Activated CD8-positive, alpha-beta T cell treated with anti-CD3 and anti-CD28 coated beads for 36 hours (primary cell): ENCODE data around the gene KRTAP4-3. TPM values are rescaled to one million over a fixed set of nuclear protein-coding genes. Genes with fewer than 3 reads are reported as not detected.
"Not testable (repeated sequence)": the region's sequence is repeated elsewhere in the genome, so short reads cannot be mapped to it uniquely, and the experiment has no call there.

Source experiments
- ATAC-seq: fragments of 200-7000 bp; cut with Tn5 transposase; one replicate; pipeline ENCODE4 v1.10.0; 2021; ENCODE audit warnings: mild to moderate bottlenecking, moderate library complexity
- CTCF ChIA-PET: fragments of 350-600 bp; sonication (Branson Sonifier 250); formaldehyde crosslinking; loops from one replicate; lab custom pipeline; 2021; ENCODE audit warnings: antibody characterized with exemption; lab: Charles Lee
- POLR2A ChIA-PET: fragments of 350-600 bp; sonication (Branson Sonifier 250); formaldehyde crosslinking; loops from one replicate; lab custom pipeline; 2021; ENCODE audit warnings: antibody characterized with exemption; lab: Charles Lee
- DNase-seq: peaks from one replicate; pipeline ENCODE4 v3.0.0-alpha.2; 2020
- H3K27ac Mint-ChIP-seq: one replicate; pipeline ENCODE4 v1.8.0; 2021; ENCODE audit warnings: mild to moderate bottlenecking, mixed read lengths
- H3K27me3 Mint-ChIP-seq: one replicate; pipeline ENCODE4 v1.8.0; 2021; ENCODE audit warnings: mixed read lengths
- H3K36me3 Mint-ChIP-seq: one replicate; pipeline ENCODE4 v1.8.0; 2021; ENCODE audit warnings: low read depth, mixed read lengths
- H3K4me1 Mint-ChIP-seq: one replicate; pipeline ENCODE4 v1.8.0; 2021; ENCODE audit warnings: low read depth, mixed read lengths
- H3K4me3 Mint-ChIP-seq: one replicate; pipeline ENCODE4 v1.8.0; 2021; ENCODE audit warnings: mild to moderate bottlenecking, moderate library complexity, mixed read lengths
- H3K9me3 Mint-ChIP-seq: one replicate; pipeline ENCODE4 v1.8.0; 2021; ENCODE audit warnings: mixed read lengths
- intact Hi-C: fragments of 100-400 bp; cut with micrococcal nuclease; formaldehyde crosslinking; loops from one replicate; pipeline ENCODE4 v1.10.0; 2022
- total RNA-seq, 2 experiments: library from RNA; stranded (reverse); gene quantifications; one replicate each; pipeline ENCODE4 v1.2.3, GENCODE V29; 2021
- TF ChIP-seq, protein P1 (sequence below): fragments of 200-600 bp; IDR thresholded peaks from one replicate; pipeline ENCODE4 v1.8.0; 2022; ENCODE audit warnings: antibody characterized with exemption, mild to moderate bottlenecking

KRTAP4-3 gene
- total RNA-seq, 2 experiments from 2014 or later, result not detected

GRCh38 chr17:41121742-41122141 is 46.3 kb downstream of the KRTAP4-3 start:
- ChIA-PET POLR2A (no interaction called here), CTCF (no interaction called here)
- TF ChIP-seq, protein P1, sequence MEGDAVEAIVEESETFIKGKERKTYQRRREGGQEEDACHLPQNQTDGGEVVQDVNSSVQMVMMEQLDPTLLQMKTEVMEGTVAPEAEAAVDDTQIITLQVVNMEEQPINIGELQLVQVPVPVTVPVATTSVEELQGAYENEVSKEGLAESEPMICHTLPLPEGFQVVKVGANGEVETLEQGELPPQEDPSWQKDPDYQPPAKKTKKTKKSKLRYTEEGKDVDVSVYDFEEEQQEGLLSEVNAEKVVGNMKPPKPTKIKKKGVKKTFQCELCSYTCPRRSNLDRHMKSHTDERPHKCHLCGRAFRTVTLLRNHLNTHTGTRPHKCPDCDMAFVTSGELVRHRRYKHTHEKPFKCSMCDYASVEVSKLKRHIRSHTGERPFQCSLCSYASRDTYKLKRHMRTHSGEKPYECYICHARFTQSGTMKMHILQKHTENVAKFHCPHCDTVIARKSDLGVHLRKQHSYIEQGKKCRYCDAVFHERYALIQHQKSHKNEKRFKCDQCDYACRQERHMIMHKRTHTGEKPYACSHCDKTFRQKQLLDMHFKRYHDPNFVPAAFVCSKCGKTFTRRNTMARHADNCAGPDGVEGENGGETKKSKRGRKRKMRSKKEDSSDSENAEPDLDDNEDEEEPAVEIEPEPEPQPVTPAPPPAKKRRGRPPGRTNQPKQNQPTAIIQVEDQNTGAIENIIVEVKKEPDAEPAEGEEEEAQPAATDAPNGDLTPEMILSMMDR, result no peak
- H3K36me3 Mint-ChIP-seq, result no peaks in the 10 kb centered on the region
- no peaks in the 10 kb centered on the region for H3K27me3 Mint-ChIP-seq
- H3K27ac Mint-ChIP-seq, result no peak overlapping the region
- H3K4me1 Mint-ChIP-seq, result peaks cover 51% of the 10 kb centered on the region
- peaks cover 8% of the 10 kb centered on the region for H3K9me3 Mint-ChIP-seq
- intact Hi-C loops, result no loop called here
- H3K4me3 Mint-ChIP-seq, result no peak overlapping the region
- no peak for ATAC-seq
- no peak for DNase-seq

- Mint-ChIP-seq H3K4me1 (peaks cover 36% of the 10 kb centered on the region), H3K4me3 (peak overlapping the region; percentile 27), H3K27ac (peak overlapping the region; percentile 70)
- ATAC-seq, intact Hi-C loops, H3K36me3 Mint-ChIP-seq, CTCF ChIA-PET, POLR2A ChIA-PET, H3K27me3 Mint-ChIP-seq, DNase-seq, H3K9me3 Mint-ChIP-seq: not testable (repeated sequence)
Observed at GRCh38 chr17:41119696-41120690, 48.0 kb downstream of the KRTAP4-3 start.

DNA sequence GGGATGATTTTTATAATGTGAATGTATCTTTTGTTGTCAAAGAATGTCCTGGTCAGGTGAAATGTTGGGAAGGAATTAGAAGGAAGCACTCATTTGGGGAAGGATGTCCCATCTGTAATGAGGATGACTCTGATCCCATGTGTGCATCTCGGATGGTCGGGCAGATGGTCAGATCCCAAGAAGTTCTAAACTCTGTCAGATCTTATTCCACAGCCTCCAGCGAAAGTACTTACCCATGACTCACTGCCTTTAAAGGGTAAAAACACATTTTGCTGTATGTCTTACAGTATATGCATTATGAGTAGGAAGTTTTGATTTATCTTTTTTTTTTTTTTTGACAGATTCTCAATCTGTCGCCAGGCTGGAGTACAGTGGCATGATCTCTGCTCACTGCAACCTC is 49.3 kb downstream of the KRTAP4-3 start:
- Mint-ChIP-seq H3K27ac (no peak overlapping the region), H3K4me1 (peaks cover 24% of the 10 kb centered on the region), H3K36me3 (no peaks in the 10 kb centered on the region), H3K4me3 (no peak overlapping the region), H3K9me3 (peaks cover 3% of the 10 kb centered on the region), H3K27me3 (no peaks in the 10 kb centered on the region)
- ChIA-PET CTCF (no interaction called here), POLR2A (no interaction called here)
- DNase-seq (no peak), ATAC-seq (no peak)
- intact Hi-C loops, result no loop called here
- TF ChIP-seq, protein P1, result no peak

DNA sequence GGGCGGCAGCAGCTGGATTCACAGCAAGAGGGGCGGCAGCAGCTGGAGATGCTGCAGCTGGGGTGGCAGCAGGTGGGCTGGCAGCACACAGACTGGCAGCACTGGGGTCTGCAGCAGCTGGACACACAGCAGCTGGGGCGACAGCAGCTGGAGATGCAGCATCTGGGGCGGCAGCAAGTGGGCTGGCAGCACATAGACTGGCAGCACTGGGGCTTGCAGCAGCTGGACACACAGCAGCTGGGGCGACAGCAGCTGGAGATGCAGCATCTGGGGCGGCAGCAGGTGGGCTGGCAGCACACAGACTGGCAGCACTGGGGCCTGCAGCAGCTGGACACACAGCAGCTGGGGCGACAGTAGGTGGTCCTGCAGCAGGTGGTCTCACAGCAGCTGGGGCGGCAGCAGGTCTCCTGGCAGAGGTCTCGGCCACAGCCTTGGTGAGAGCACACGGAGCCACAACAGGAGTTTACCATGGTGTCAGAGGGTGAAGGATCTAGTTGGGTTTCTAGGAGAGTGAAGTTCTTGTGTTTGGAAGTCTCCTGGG is 50.1 kb downstream of the KRTAP4-3 start, which contains the start of gene KRTAP4-11:
Gene KRTAP4-11 (minus strand): TSS at position 528 of the 541 bp plus-strand sequence. CDS start 58 bp downstream, at position 470.
- DNase-seq, CTCF ChIA-PET, H3K27me3 Mint-ChIP-seq, H3K36me3 Mint-ChIP-seq, ATAC-seq, intact Hi-C loops, H3K27ac Mint-ChIP-seq, H3K9me3 Mint-ChIP-seq, POLR2A ChIA-PET, H3K4me3 Mint-ChIP-seq: not testable (repeated sequence)
- peaks cover 19% of the 10 kb centered on the region for H3K4me1 Mint-ChIP-seq

Other genes with a start within 250 kb of the KRTAP4-3 start
- not detected for gene KRT23, start 230.6 kb downstream of the KRTAP4-3 start, total RNA-seq
- not detected for gene KRT39, start 201.3 kb downstream of the KRTAP4-3 start, total RNA-seq
- not detected for gene KRT40, start 183.9 kb downstream of the KRTAP4-3 start, total RNA-seq
- gene KRTAP3-3, start 174.1 kb downstream of the KRTAP4-3 start, total RNA-seq, result not detected
- not detected for gene KRTAP3-2, start 168.3 kb downstream of the KRTAP4-3 start, total RNA-seq
- not detected for gene KRTAP3-1, start 159.1 kb downstream of the KRTAP4-3 start, total RNA-seq
- not detected for gene KRTAP1-5, start 141.0 kb downstream of the KRTAP4-3 start, total RNA-seq
- gene KRTAP1-4, start 138.0 kb downstream of the KRTAP4-3 start, total RNA-seq, result not detected
- gene KRTAP1-3, start 133.3 kb downstream of the KRTAP4-3 start, total RNA-seq, result not detected
- not detected for gene KRTAP1-1, start 126.8 kb downstream of the KRTAP4-3 start, total RNA-seq
- not detected for gene KRTAP2-1, start 120.9 kb downstream of the KRTAP4-3 start, total RNA-seq
- not detected for gene KRTAP2-2, start 113.0 kb downstream of the KRTAP4-3 start, total RNA-seq
- gene KRTAP2-3, start 108.1 kb downstream of the KRTAP4-3 start, total RNA-seq, result not detected
- not detected for gene KRTAP2-4, start 102.3 kb downstream of the KRTAP4-3 start, total RNA-seq
- gene KRTAP4-7, start 84.1 kb downstream of the KRTAP4-3 start, total RNA-seq, result not detected
- not detected for gene KRTAP4-8, start 70.1 kb downstream of the KRTAP4-3 start, total RNA-seq
- not detected for gene KRTAP4-16, start 66.0 kb downstream of the KRTAP4-3 start, total RNA-seq
- gene KRTAP4-9, start 62.8 kb downstream of the KRTAP4-3 start, total RNA-seq, result not detected
- not detected for gene KRTAP4-11, start 49.8 kb downstream of the KRTAP4-3 start, total RNA-seq
- gene KRTAP4-12, start 44.0 kb downstream of the KRTAP4-3 start, total RNA-seq, result not detected
- not detected for gene KRTAP4-6, start 27.7 kb downstream of the KRTAP4-3 start, total RNA-seq
- not detected for gene KRTAP4-5, start 18.4 kb downstream of the KRTAP4-3 start, total RNA-seq
- not detected for gene KRTAP4-4, start 7.5 kb downstream of the KRTAP4-3 start, total RNA-seq
- not detected for gene KRTAP4-2, start 10.0 kb upstream of the KRTAP4-3 start, total RNA-seq
- gene KRTAP4-1, start 16.7 kb upstream of the KRTAP4-3 start, total RNA-seq, result not detected
- gene KRTAP9-1, start 21.7 kb upstream of the KRTAP4-3 start, total RNA-seq, result not detected
- gene KRTAP9-2, start 58.4 kb upstream of the KRTAP4-3 start, total RNA-seq, result not detected
- gene KRTAP9-3, start 64.2 kb upstream of the KRTAP4-3 start, total RNA-seq, result not detected
- not detected for gene KRTAP9-8, start 69.8 kb upstream of the KRTAP4-3 start, total RNA-seq
- not detected for gene KRTAP9-4, start 81.5 kb upstream of the KRTAP4-3 start, total RNA-seq
- gene KRTAP9-9, start 87.2 kb upstream of the KRTAP4-3 start, total RNA-seq, result not detected
- not detected for gene KRTAP9-6, start 97.2 kb upstream of the KRTAP4-3 start, total RNA-seq
- gene KRTAP9-7, start 107.5 kb upstream of the KRTAP4-3 start, total RNA-seq, result not detected
- not detected for gene KRTAP29-1, start 134.6 kb upstream of the KRTAP4-3 start, total RNA-seq
- not detected for gene KRTAP16-1, start 141.1 kb upstream of the KRTAP4-3 start, total RNA-seq
- not detected for gene KRTAP17-1, start 147.5 kb upstream of the KRTAP4-3 start, total RNA-seq
- not detected for gene KRT33A, start 182.6 kb upstream of the KRTAP4-3 start, total RNA-seq
- not detected for gene KRT33B, start 201.6 kb upstream of the KRTAP4-3 start, total RNA-seq
- gene KRT34, start 214.1 kb upstream of the KRTAP4-3 start, total RNA-seq, result not detected
- gene KRT31, start 229.4 kb upstream of the KRTAP4-3 start, total RNA-seq, result not detected